Common myeloid progenitor, CD34-positive (primary cell): ENCODE results near the gene CRYBA1.

ENCODE experiments used
- CTCF ChIA-PET: fragments of 350-600 bp; sonication (Branson Sonifier 250); formaldehyde crosslinking; loops from one replicate; lab custom pipeline; 2021; ENCODE audit warnings: antibody characterized with exemption; lab: Charles Lee
- POLR2A ChIA-PET: fragments of 350-600 bp; sonication (Branson Sonifier 250); formaldehyde crosslinking; loops from one replicate; lab custom pipeline; 2021; ENCODE audit warnings: antibody characterized with exemption; lab: Charles Lee
- DNase-seq, 3 donors: peaks; one replicate each; pipeline versions ENCODE4 v3.0.0 to v3.0.0-alpha.2; 2013
- H3K27ac ChIP-seq, 2 experiments: 1 replicate in 1 of 2; 2 replicates in 1 of 2; pipeline ENCODE4 v1.7.0; 2013; ENCODE audit warnings: inconsistent platforms in 2 of 2, low read length in 2 of 2, mild to moderate bottlenecking in 2 of 2, low read depth in 1 of 2, moderate library complexity in 1 of 2; ENCODE audit not compliant: severe bottlenecking in 2 of 2, insufficient read depth in 1 of 2, poor library complexity in 1 of 2
- H3K27me3 ChIP-seq, 5 experiments: replicated peaks in 2 of 5; 1 replicate in 3 of 5; 2 replicates in 2 of 5; pipeline versions ENCODE4 v1.6.1 to v1.7.0; 2013; ENCODE audit warnings: low read length in 4 of 5, mild to moderate bottlenecking in 2 of 5, moderate library complexity in 2 of 5, inconsistent platforms in 1 of 5; ENCODE audit not compliant: insufficient read depth in 5 of 5, control insufficient read depth in 4 of 5
- H3K36me3 ChIP-seq, 4 experiments: 1 replicate in 2 of 4; 2 replicates in 2 of 4; pipeline versions ENCODE4 v1.6.1 to v1.7.0; 2013; ENCODE audit warnings: low read length in 3 of 4, control low read depth in 1 of 4, mild to moderate bottlenecking in 1 of 4; ENCODE audit not compliant: control insufficient read depth in 4 of 4, insufficient read depth in 4 of 4
- H3K4me1 ChIP-seq, 4 experiments: 1 replicate in 3 of 4; 2 replicates in 1 of 4; pipeline versions ENCODE4 v1.6.1 to v1.7.1; 2013; ENCODE audit warnings: low read length in 3 of 4, mild to moderate bottlenecking in 3 of 4, control low read depth in 1 of 4, inconsistent platforms in 1 of 4, moderate library complexity in 1 of 4; ENCODE audit not compliant: control insufficient read depth in 4 of 4, insufficient read depth in 4 of 4; ENCODE audit errors: control extremely low read depth in 1 of 4
- H3K4me3 ChIP-seq, 7 experiments: 1 replicate in 4 of 7; 2 replicates in 3 of 7; pipeline versions ENCODE4 v1.5.1 to v1.7.0; 2013; ENCODE audit warnings: mild to moderate bottlenecking in 7 of 7, low read length in 6 of 7, moderate library complexity in 6 of 7, inconsistent platforms in 2 of 7, low read depth in 2 of 7, control low read depth in 1 of 7; ENCODE audit not compliant: insufficient read depth in 4 of 7, control insufficient read depth in 1 of 7; ENCODE audit errors: extremely low read depth in 1 of 7
- H3K9me3 ChIP-seq, 5 experiments: 1 replicate in 4 of 5; 2 replicates in 1 of 5; pipeline versions ENCODE4 v1.6.1 to v1.7.1; 2013; ENCODE audit warnings: low read length in 4 of 5, mild to moderate bottlenecking in 2 of 5, inconsistent platforms in 1 of 5, low read depth in 1 of 5, moderate library complexity in 1 of 5; ENCODE audit not compliant: control insufficient read depth in 4 of 5, insufficient read depth in 2 of 5; ENCODE audit errors: control extremely low read depth in 1 of 5
- WGBS: methylation state at CpG from one replicate; pipeline ENCODE4 v1.1.5; 2013; ENCODE audit not compliant: insufficient coverage; 5-methylcytosine and 5-hydroxymethylcytosine counted together

The CRYBA1 gene

GRCh38 chr17:29289852-29290251 is 43.2 kb downstream of the CRYBA1 start:
- 95% methylated on average over 8 of the region's 9 CpGs for WGBS
- Histone ChIP-seq H3K4me1 (peaks cover 10 to 37% (median 26%) of the 10 kb centered on the region in 4 experiments), H3K27ac (no peak overlapping the region), H3K27me3 (no peaks in the 10 kb centered on the region), H3K36me3 (peaks cover 9 to 49% (median 25%) of the 10 kb centered on the region in 4 experiments), H3K4me3 (no peak overlapping the region), H3K9me3 (no peaks in the 10 kb centered on the region)
- DNase-seq = no peak
- CTCF ChIA-PET = interaction anchor here (1.0 to 1.9 kb wide), 8 partner anchors 9 to 166 kb away, joined by 3 to 12 read pairs (median 4); no protein-coding TSS in a partner anchor
- POLR2A ChIA-PET = no interaction called here

- WGBS = no CpG with 5 or more reads among the region's 5 CpGs
- CTCF ChIA-PET = interaction anchor here (0.6 to 2.3 kb wide), 15 partner anchors 10 to 167 kb away, joined by 3 to 12 read pairs (median 4); no protein-coding TSS in a partner anchor
- H3K4me1 ChIP-seq = peaks cover 12 to 42% (median 31%) of the 10 kb centered on the region in 4 experiments
- no peaks in the 10 kb centered on the region for H3K9me3 ChIP-seq
- peak; percentile 73 to 86 (median 85) for DNase-seq
- POLR2A ChIA-PET = interaction anchor here (1.3 kb wide), 1 partner anchor 13 kb away, joined by 3 read pairs; no protein-coding TSS in a partner anchor
- peak overlapping the region in 1 of 2 experiments; percentile 92 for H3K27ac ChIP-seq
- peaks cover 7 to 37% (median 17%) of the 10 kb centered on the region in 4 experiments for H3K36me3 ChIP-seq
- peak overlapping the region in 6 of 7 experiments; percentile 78 to 100 (median 96) for H3K4me3 ChIP-seq
- no peaks in the 10 kb centered on the region for H3K27me3 ChIP-seq
Observed at GRCh38 chr17:29291163-29291752, 44.6 kb downstream of the CRYBA1 start.

- Histone ChIP-seq H3K27me3 (no peaks in the 10 kb centered on the region), H3K4me1 (peaks cover 12 to 42% (median 31%) of the 10 kb centered on the region in 4 experiments), H3K4me3 (peak overlapping the region; percentile 91 to 100 (median 96)), H3K9me3 (no peaks in the 10 kb centered on the region), H3K27ac (peak overlapping the region; percentile 81 to 94), H3K36me3 (peaks cover 3 to 26% (median 8%) of the 10 kb centered on the region in 4 experiments)
- CTCF ChIA-PET = interaction anchor here (0.7 to 2.3 kb wide), 4 partner anchors 18 to 143 kb away, joined by 3 to 8 read pairs (median 5); no protein-coding TSS in a partner anchor
- DNase-seq = peak; percentile 73 to 90 (median 86)
- 0% methylated on average over 27 of the region's 77 CpGs for WGBS
- POLR2A ChIA-PET = interaction anchor here (0.6 to 0.9 kb wide), 2 partner anchors 73 to 143 kb away, joined by 3 to 7 read pairs; no protein-coding TSS in a partner anchor
Observed at GRCh38 chr17:29292071-29292991, 45.7 kb downstream of the CRYBA1 start.

- Histone ChIP-seq H3K27me3 (no peaks in the 10 kb centered on the region), H3K4me3 (peak overlapping the region; percentile 91 to 100 (median 96)), H3K36me3 (peaks cover 0 to 20% (median 5%) of the 10 kb centered on the region in 4 experiments), H3K9me3 (no peaks in the 10 kb centered on the region), H3K27ac (peak overlapping the region; percentile 81 to 94), H3K4me1 (peaks cover 12 to 42% (median 31%) of the 10 kb centered on the region in 4 experiments)
- ChIA-PET POLR2A (interaction anchor here (0.9 to 1.3 kb wide), 5 partner anchors 10 to 148 kb away, joined by 3 to 7 read pairs (median 4); partner anchors contain the start of gene TAOK1), CTCF (interaction anchor here (0.9 to 2.3 kb wide), 3 partner anchors 23 to 144 kb away, joined by 5 to 8 read pairs (median 5); no protein-coding TSS in a partner anchor)
- WGBS = 0% methylated on average over 26 of the region's 54 CpGs
- peak; percentile 40 to 73 (median 65) for DNase-seq
Observed at GRCh38 chr17:29292992-29293889, 46.6 kb downstream of the CRYBA1 start.

- ChIA-PET CTCF (no interaction called here), POLR2A (interaction anchor here (0.6 to 1.3 kb wide), 8 partner anchors 9 to 194 kb away, joined by 3 to 5 read pairs (median 3); partner anchors contain the start of gene TAOK1)
- peak; percentile 99 to 100 (median 99) for DNase-seq
- Histone ChIP-seq H3K4me3 (peak within 1 kb of the TSS; percentile 91 to 100 (median 96)), H3K27me3 (no peaks in the 10 kb centered on the region), H3K4me1 (peaks cover 12 to 38% (median 29%) of the 10 kb centered on the region in 4 experiments), H3K36me3 (peaks cover 0 to 14% (median 5%) of the 10 kb centered on the region in 4 experiments), H3K9me3 (no peaks in the 10 kb centered on the region), H3K27ac (peak within 1 kb of the TSS; percentile 84 to 94)
- 0% methylated on average over 17 of the region's 31 CpGs for WGBS
Observed at GRCh38 chr17:29293890-29294579, 47.4 kb downstream of the CRYBA1 start, which contains the start of gene NUFIP2. TSS of gene NUFIP2 (minus strand) at chr17:29294148. CDS start at chr17:29294059, 89 bp downstream.
